Muscle of back (tissue), 13 donors: ENCODE measurements around the gene BTG3. TPM values are rescaled to one million over a fixed set of nuclear protein-coding genes. Genes with fewer than 3 reads are reported as not detected.

Experiments
- DNase-seq, 3 donors: peaks; one replicate each; pipeline versions ENCODE4 v3.0.0 to v3.0.0-alpha.2; 2013
- long read RNA-seq, 9 donors: transcript quantifications; one replicate each; lab custom pipeline, GENCODE V29; 2026
- polyA plus RNA-seq, 10 donors: library from polyadenylated mRNA; unstranded; fragments of 120-200 nt; gene quantifications; one replicate each; pipeline ENCODE4 v1.2.1, GENCODE V29; 2013; ENCODE audit not compliant: insufficient read length in 10 of 10

BTG3 gene
- 10 to 100 TPM; 29.3 to 37.5 (median 33.4) TPM for polyA plus RNA-seq
- long read RNA-seq, donor 1, transcript BTG3-202 (5 exons, 1,456 nt): major isoform, 21 of 22 reads
- long read RNA-seq, donor 1, partial matches to known transcripts: 0 of 22 reads
- long read RNA-seq, donor 1, other reads (novel, unspliced or antisense): 0 of 22 reads
- long read RNA-seq, donor 2, transcript BTG3-202 (5 exons, 1,456 nt): major isoform, 8 of 13 reads
- long read RNA-seq, donor 2, partial matches to known transcripts: 0 of 13 reads
- long read RNA-seq, donor 2, other reads (novel, unspliced or antisense): 0 of 13 reads
- long read RNA-seq, donor 3: 0 reads
- long read RNA-seq, donor 4, transcript BTG3-202 (5 exons, 1,456 nt): major isoform, 17 of 21 reads
- long read RNA-seq, donor 4, partial matches to known transcripts: 0 of 21 reads
- long read RNA-seq, donor 4, other reads (novel, unspliced or antisense): 0 of 21 reads
- long read RNA-seq, donor 5, transcript BTG3-202 (5 exons, 1,456 nt): major isoform, 24 of 25 reads
- long read RNA-seq, donor 5, partial matches to known transcripts: 0 of 25 reads
- long read RNA-seq, donor 5, other reads (novel, unspliced or antisense): 0 of 25 reads
- long read RNA-seq, donor 6, transcript BTG3-202 (5 exons, 1,456 nt): major isoform, 22 of 25 reads
- long read RNA-seq, donor 6, partial matches to known transcripts: 0 of 25 reads
- long read RNA-seq, donor 6, other reads (novel, unspliced or antisense): 0 of 25 reads
- long read RNA-seq, donor 7, transcript BTG3-202 (5 exons, 1,456 nt): major isoform, 11 of 19 reads
- long read RNA-seq, donor 7, partial matches to known transcripts: 5 of 19 reads
- long read RNA-seq, donor 7, other reads (novel, unspliced or antisense): 0 of 19 reads
- long read RNA-seq, donor 8, transcript BTG3-202 (5 exons, 1,456 nt): major isoform, 15 of 16 reads
- long read RNA-seq, donor 8, partial matches to known transcripts: 0 of 16 reads
- long read RNA-seq, donor 8, other reads (novel, unspliced or antisense): 0 of 16 reads
- long read RNA-seq, donor 9, partial matches to known transcripts: 0 of 2 reads
- long read RNA-seq, donor 9, other reads (novel, unspliced or antisense): 0 of 2 reads

GRCh38 chr21:17612565-17613241 is at the start of gene BTG3:
BTG3 (minus strand) TSS chr21:17612901; CDS start chr21:17609144, 3,757 bp downstream.
- peak; percentile 86 to 96 (median 92) for DNase-seq

GRCh38 chr21:17660862-17661261 is 48.2 kb upstream of the BTG3 start:
- no peak for DNase-seq

GRCh38 chr21:17660452-17660851 is 47.8 kb upstream of the BTG3 start:
- no peak for DNase-seq

- DNase-seq: no peak
These were observed 46.2 kb upstream of the BTG3 start for GRCh38 chr21:17658931-17659330.

- DNase-seq: no peak
These were observed 38.8 kb upstream of the BTG3 start for GRCh38 chr21:17651526-17651925.

GRCh38 chr21:17650292-17650691 is 37.6 kb upstream of the BTG3 start:
- DNase-seq: no peak

- no peak for DNase-seq
These were observed 34.1 kb upstream of the BTG3 start for GRCh38 chr21:17646790-17647189.

GRCh38 chr21:17644186-17644585 is 31.5 kb upstream of the BTG3 start:
- no peak for DNase-seq

- DNase-seq: no peak
These were observed 28.1 kb upstream of the BTG3 start for GRCh38 chr21:17640821-17641220.

GRCh38 chr21:17636711-17637110 is 24.0 kb upstream of the BTG3 start:
- peak; percentile 20 to 58 (median 36) for DNase-seq

GRCh38 chr21:17631195-17631594 is 18.5 kb upstream of the BTG3 start:
- DNase-seq: peak in 2 of 3 donors; percentile 49 to 51

- no peak for DNase-seq
These were observed 9.3 kb upstream of the BTG3 start for GRCh38 chr21:17622018-17622417.

GRCh38 chr21:17616831-17617230 is 4.1 kb upstream of the BTG3 start:
- DNase-seq: peak; percentile 30 to 71 (median 33)

GRCh38 chr21:17613242-17613676 is 558 bp upstream of the BTG3 start:
- DNase-seq: peak in 2 of 3 donors; percentile 33 to 63

- DNase-seq: peak in 2 of 3 donors; percentile 28 to 59
These were observed 607 bp downstream of the BTG3 start for GRCh38 chr21:17612023-17612564.

GRCh38 chr21:17611414-17612022 is 1.2 kb downstream of the BTG3 start:
- peak; percentile 88 to 97 (median 94) for DNase-seq

- peak; percentile 18 to 73 (median 40) for DNase-seq
These were observed 1.8 kb downstream of the BTG3 start for GRCh38 chr21:17610911-17611310.

- no peak for DNase-seq
These were observed 3.0 kb downstream of the BTG3 start for GRCh38 chr21:17609681-17610080.

GRCh38 chr21:17607684-17608083 is 5.0 kb downstream of the BTG3 start:
- no peak for DNase-seq

GRCh38 chr21:17602874-17603273 is 9.8 kb downstream of the BTG3 start:
- DNase-seq: no peak

GRCh38 chr21:17598437-17598836 is 14.3 kb downstream of the BTG3 start:
- no peak for DNase-seq
